PC-3 (cell line): ENCODE data around the gene EID2. TPM values are rescaled to one million over a fixed set of nuclear protein-coding genes. Genes with fewer than 3 reads are reported as not detected.

Experiments
- ATAC-seq: fragments of 200-7000 bp; cut with Tn5 transposase; 2 replicates; pipeline ENCODE4 v1.9.1; 2020; ENCODE audit warnings: mild to moderate bottlenecking, moderate library complexity
- BruUV-seq: library from RNA; stranded (reverse); fragments of 400-500 nt; replicated peaks from 2 replicates; lab custom pipeline; 2021; lab: Mats Ljungman, UMichigan
- CTCF ChIA-PET: fragments of 300-600 bp; sonication (Branson Sonifier 250); formaldehyde crosslinking; loops from one replicate; lab custom pipeline; 2022; ENCODE audit warnings: antibody characterized with exemption; lab: Charles Lee
- POLR2A ChIA-PET: fragments of 300-600 bp; sonication (Branson Sonifier 250); formaldehyde crosslinking; loops from one replicate; lab custom pipeline; 2022; ENCODE audit warnings: antibody characterized with exemption; ENCODE audit not compliant: unreplicated experiment; lab: Charles Lee
- DNase-seq: peaks from one replicate; pipeline ENCODE4 v3.0.0-alpha.2; 2015
- H2AFZ ChIP-seq: fragments of 300-600 bp; sonication (generic); 2 replicates; pipeline ENCODE4 v1.6.0; 2016; ENCODE audit warnings: antibody characterized with exemption, low read length
- H3F3A ChIP-seq: fragments of 300-600 bp; sonication (generic); one replicate; pipeline ENCODE4 v1.6.0; 2017; ENCODE audit warnings: antibody characterized with exemption, low read length, control low read depth, mild to moderate bottlenecking; ENCODE audit not compliant: unreplicated experiment
- H3K27ac ChIP-seq: fragments of 300-600 bp; sonication (generic); 2 replicates; pipeline ENCODE4 v1.5.1; 2016; ENCODE audit warnings: mild to moderate bottlenecking, low read length
- H3K27me3 ChIP-seq: fragments of 300-600 bp; sonication (generic); 2 replicates; pipeline ENCODE4 v1.6.1; 2016; ENCODE audit warnings: low read length, mixed read lengths
- H3K36me3 ChIP-seq: fragments of 300-600 bp; sonication (generic); 2 replicates; pipeline ENCODE4 v1.6.1; 2016; ENCODE audit warnings: low read depth, mixed run types, low read length, mixed read lengths
- H3K4me1 ChIP-seq: fragments of 300-600 bp; sonication (generic); 2 replicates; pipeline ENCODE4 v1.5.1; 2016; ENCODE audit warnings: low read length; ENCODE audit not compliant: insufficient read depth
- H3K4me2 ChIP-seq: fragments of 300-600 bp; sonication (generic); 2 replicates; pipeline ENCODE4 v1.6.0; 2016; ENCODE audit warnings: low read length
- H3K4me3 ChIP-seq: fragments of 300-600 bp; sonication (generic); 2 replicates; pipeline ENCODE4 v1.5.1; 2016; ENCODE audit warnings: mild to moderate bottlenecking, low read length, mixed read lengths
- H3K79me2 ChIP-seq: fragments of 300-600 bp; sonication (generic); 2 replicates; pipeline ENCODE4 v1.6.1; 2017; ENCODE audit warnings: low read length, mixed read lengths
- H3K9ac ChIP-seq: fragments of 300-600 bp; sonication (generic); 2 replicates; pipeline ENCODE4 v1.6.0; 2016; ENCODE audit warnings: mild to moderate bottlenecking, low read length
- H3K9me2 ChIP-seq: fragments of 300-600 bp; sonication (generic); replicated peaks from 2 replicates; pipeline ENCODE4 v1.6.1; 2016; ENCODE audit warnings: mixed run types, low read length, mixed read lengths
- H3K9me3 ChIP-seq: fragments of 300-600 bp; sonication (generic); 2 replicates; pipeline ENCODE4 v1.6.1; 2016; ENCODE audit warnings: low read length, mixed read lengths
- H4K20me1 ChIP-seq: fragments of 300-600 bp; sonication (generic); 2 replicates; pipeline ENCODE4 v1.6.1; 2016; ENCODE audit warnings: low read length, mixed read lengths
- CTCF ChIP-seq: fragments of 300-600 bp; sonication (generic); conservative IDR thresholded peaks from 2 replicates; pipeline ENCODE4 v1.5.1; 2017; ENCODE audit warnings: antibody characterized with exemption, low read depth, mild to moderate bottlenecking, low read length
- EZH2 ChIP-seq: fragments of 300-600 bp; sonication (generic); IDR thresholded peaks from one replicate; pipeline ENCODE4 v1.6.1; 2017; ENCODE audit warnings: antibody characterized with exemption, mild to moderate bottlenecking, low read length; ENCODE audit not compliant: unreplicated experiment
- EZH2phosphoT487 ChIP-seq: fragments of 300-600 bp; sonication (generic); IDR thresholded peaks from 2 replicates; pipeline ENCODE4 v1.6.1; 2018; ENCODE audit warnings: mild to moderate bottlenecking, antibody characterized with exemption, low read length, borderline replicate concordance
- intact Hi-C: fragments of 100-400 bp; cut with micrococcal nuclease; formaldehyde crosslinking; loops from 2 replicates; pipeline ENCODE4 v1.9.0; 2023
- total RNA-seq: library from RNA; depleted of rRNA; stranded (reverse); fragments of >200 nt; gene quantifications from 2 replicates; pipeline ENCODE4 v1.2.3, GENCODE V29; 2014

EID2 gene
- total RNA-seq, 1 experiment from 2014 or later = 11.3 TPM

- TF ChIP-seq CTCF (no peak), EZH2 (no peak), EZH2phosphoT487 (no peak)
- CTCF ChIA-PET = no interaction called here
Measured at GRCh38 chr19:39546599-39546998, 6.6 kb upstream of the EID2 start.

GRCh38 chr19:39544911-39545310, 5.0 kb upstream of the EID2 start:
- Histone ChIP-seq H4K20me1 (no peaks in the 10 kb centered on the region), H2AFZ (no peak overlapping the region), H3F3A (no peaks in the 10 kb centered on the region), H3K79me2 (no peaks in the 10 kb centered on the region), H3K36me3 (no peaks in the 10 kb centered on the region), H3K27ac (no peak overlapping the region), H3K9ac (no peak overlapping the region), H3K9me3 (no peaks in the 10 kb centered on the region), H3K4me2 (no peak overlapping the region), H3K27me3 (no peaks in the 10 kb centered on the region), H3K4me1 (peaks cover 6% of the 10 kb centered on the region; the same call in 1 of the 2 replicates), H3K9me2 (no peaks in the 10 kb centered on the region), H3K4me3 (no peak overlapping the region)
- DNase-seq (no peak), ATAC-seq (no peak)
- no peak for TF ChIP-seq CTCF
- no peak for TF ChIP-seq EZH2
- TF ChIP-seq EZH2phosphoT487 = no peak
- ChIA-PET POLR2A (no interaction called here), CTCF (no interaction called here)
- BruUV-seq = no TSS peak
- intact Hi-C loops = no loop called here

More at GRCh38 chr19:39546599-39546998, 6.6 kb upstream of the EID2 start:
- no peaks in the 10 kb centered on the region for H3K27me3 ChIP-seq
- no peak overlapping the region for H3K4me2 ChIP-seq
- intact Hi-C loops = no loop called here
- no TSS peak for BruUV-seq
- H3K79me2 ChIP-seq = no peaks in the 10 kb centered on the region
- H3F3A ChIP-seq = no peaks in the 10 kb centered on the region
- H4K20me1 ChIP-seq = no peaks in the 10 kb centered on the region
- H3K9ac ChIP-seq = no peak overlapping the region
- no peaks in the 10 kb centered on the region for H3K36me3 ChIP-seq
- H2AFZ ChIP-seq = no peak overlapping the region
- no peaks in the 10 kb centered on the region for H3K4me1 ChIP-seq
- H3K27ac ChIP-seq = no peak overlapping the region
- ATAC-seq (no peak), DNase-seq (peak; percentile 14)
- H3K9me3 ChIP-seq = no peaks in the 10 kb centered on the region
- H3K9me2 ChIP-seq = no peaks in the 10 kb centered on the region
- H3K4me3 ChIP-seq = no peak overlapping the region
- POLR2A ChIA-PET = no interaction called here

- Histone ChIP-seq H2AFZ (no peak overlapping the region), H3K36me3 (no peaks in the 10 kb centered on the region), H3K4me1 (peaks cover 6% of the 10 kb centered on the region; the same call in 1 of the 2 replicates), H3K4me2 (no peak overlapping the region), H4K20me1 (no peaks in the 10 kb centered on the region), H3K9me2 (no peaks in the 10 kb centered on the region), H3K4me3 (no peak overlapping the region), H3F3A (no peaks in the 10 kb centered on the region), H3K79me2 (peaks cover 2% of the 10 kb centered on the region), H3K27ac (no peak overlapping the region), H3K27me3 (no peaks in the 10 kb centered on the region), H3K9ac (no peak overlapping the region), H3K9me3 (no peaks in the 10 kb centered on the region)
- no TSS peak for BruUV-seq
- CTCF ChIA-PET = no interaction called here
- intact Hi-C loops = no loop called here
- no peak for DNase-seq
- no peak for TF ChIP-seq EZH2phosphoT487
- TF ChIP-seq CTCF = no peak
- TF ChIP-seq EZH2 = no peak
- no peak for ATAC-seq
- POLR2A ChIA-PET = no interaction called here
Measured at GRCh38 chr19:39544226-39544903, 4.4 kb upstream of the EID2 start.
